HepG2 (cell line): Measurements from ENCODE around the gene RBFOX1. TPM values are rescaled to one million over a fixed set of nuclear protein-coding genes. Genes with fewer than 3 reads are reported as not detected.

ENCODE experiments used
- ATAC-seq: fragments of 200-7000 bp; cut with Tn5 transposase; 3 replicates; pipeline ENCODE4 v1.9.1; 2020; ENCODE audit warnings: mild to moderate bottlenecking, moderate library complexity
- BruUV-seq: library from RNA; stranded (reverse); fragments of 400-500 nt; replicated peaks from 2 replicates; lab custom pipeline; 2021; lab: Mats Ljungman, UMichigan
- CTCF ChIA-PET: fragments of 300-600 bp; formaldehyde crosslinking; extraction: SDS; loops from one replicate; lab custom pipeline; 2021; ENCODE audit warnings: low total read pairs, inconsistent platforms, low intra/inter-chr PET ratio; lab: Yijun Ruan, JAX
- POLR2A ChIA-PET: fragments of 350-600 bp; sonication (Branson Sonifier 250); formaldehyde crosslinking; loops from one replicate; lab custom pipeline; 2020; ENCODE audit warnings: antibody characterized with exemption, inconsistent platforms; lab: Yijun Ruan, JAX
- DNase-seq: peaks from one replicate; pipeline ENCODE4 v3.0.0-alpha.2; 2015; ENCODE audit warnings: low spot score
- FAIRE-seq: peaks from 3 replicates; lab custom pipeline; 2011; peaks lifted over from hg19 to GRCh38; lab: Jason Lieb, UNC
- H2AFZ ChIP-seq: one replicate; pipeline ENCODE4 v1.6.1; 2011; ENCODE audit warnings: low read length, inconsistent platforms
- H3K27ac ChIP-seq: fragments of 300-600 bp; 3 replicates; pipeline ENCODE4 v1.8.0; 2011; ENCODE audit warnings: mixed run types, mild to moderate bottlenecking, mixed read lengths, low read length, inconsistent platforms; ENCODE audit not compliant: insufficient read depth; ENCODE audit errors: extremely low read length
- H3K27me3 ChIP-seq, 2 experiments: fragments of 200-600 bp in 1 of 2; 2 replicates in 1 of 2; 3 replicates in 1 of 2; pipeline versions ENCODE4 v1.6.0 to v1.8.0; 2011; ENCODE audit warnings: low read length in 2 of 2, mild to moderate bottlenecking in 2 of 2, moderate library complexity in 2 of 2, inconsistent platforms in 1 of 2; ENCODE audit not compliant: insufficient read depth in 2 of 2, control insufficient read depth in 1 of 2
- H3K36me3 ChIP-seq, 2 experiments: fragments of 200-600 bp in 1 of 2; replicated peaks in 1 of 2; 2 replicates in 1 of 2; 3 replicates in 1 of 2; pipeline versions ENCODE4 v1.5.1 to v1.8.0; 2011; ENCODE audit warnings: low read length in 2 of 2, inconsistent platforms in 1 of 2; ENCODE audit not compliant: insufficient read depth in 2 of 2, control insufficient read depth in 1 of 2
- H3K4me1 ChIP-seq: 2 replicates; pipeline ENCODE4 v1.5.1; 2012; ENCODE audit warnings: low read length, inconsistent platforms; ENCODE audit not compliant: insufficient read depth
- H3K4me2 ChIP-seq: 2 replicates; pipeline ENCODE4 v1.6.0; 2011; ENCODE audit warnings: low read depth, low read length, inconsistent platforms
- H3K4me3 ChIP-seq, 3 experiments: fragments of 200-600 bp in 1 of 3; sonication (generic), shearing (Covaris generic) in 1 of 3; replicated peaks in 1 of 3; 2 replicates each; pipeline ENCODE4 v1.5.1; 2011 to 2016; ENCODE audit warnings: low read length in 3 of 3, inconsistent platforms in 2 of 3, low read depth in 2 of 3, mild to moderate bottlenecking in 2 of 3, control low read depth in 1 of 3, mixed read lengths in 1 of 3; ENCODE audit not compliant: insufficient read depth in 1 of 3
- H3K79me2 ChIP-seq: one replicate; pipeline ENCODE4 v1.6.1; 2011; ENCODE audit warnings: low read length, inconsistent platforms; ENCODE audit not compliant: insufficient read depth
- H3K9ac ChIP-seq: 2 replicates; pipeline ENCODE4 v1.6.0; 2011; ENCODE audit warnings: mild to moderate bottlenecking, low read depth, low read length, inconsistent platforms; ENCODE audit not compliant: insufficient read depth
- H3K9me3 ChIP-seq: 2 replicates; pipeline ENCODE4 v1.5.1; 2012; ENCODE audit warnings: mild to moderate bottlenecking, low read length
- H4K20me1 ChIP-seq: 2 replicates; pipeline ENCODE4 v1.6.0; 2011; ENCODE audit warnings: inconsistent platforms, mild to moderate bottlenecking, low read length, moderate library complexity; ENCODE audit not compliant: insufficient read depth
- CBX2 ChIP-seq, 2 experiments: fragments of 200-600 bp in 1 of 2; sonication (generic); formaldehyde crosslinking in 1 of 2; IDR thresholded peaks; 2 replicates each; pipeline versions ENCODE4 v1.7.0 to v1.8.1; 2018 to 2022; ENCODE audit warnings: low read depth in 2 of 2, low read length in 1 of 2, mild to moderate bottlenecking in 1 of 2, missing genetic modification reagents in 1 of 2
- HCFC1 ChIP-seq: fragments of 150-350 bp; IDR thresholded peaks from 2 replicates; pipeline ENCODE4 v1.6.1; 2014; ENCODE audit warnings: low read depth, low read length
- JUN ChIP-seq: sonication (generic); formaldehyde crosslinking; IDR thresholded peaks from 2 replicates; pipeline ENCODE4 v1.4.0; 2020; ENCODE audit warnings: mild to moderate bottlenecking, missing genetic modification reagents
- KDM5A ChIP-seq: fragments of 200-600 bp; sonication (generic); IDR thresholded peaks from 2 replicates; pipeline ENCODE4 v1.7.0; 2018; ENCODE audit warnings: antibody characterized with exemption, mild to moderate bottlenecking, low read length, borderline replicate concordance
- SSRP1 ChIP-seq: IDR thresholded peaks from 2 replicates; pipeline ENCODE4 v1.6.1; 2016; ENCODE audit warnings: control low read depth
- TAF1 ChIP-seq: sonication (generic); formaldehyde crosslinking; IDR thresholded peaks from 2 replicates; pipeline ENCODE4 v1.4.0; 2020; ENCODE audit warnings: missing genetic modification reagents
- YEATS2 ChIP-seq: sonication (generic); formaldehyde crosslinking; IDR thresholded peaks from 2 replicates; pipeline ENCODE4 v1.4.0; 2020; ENCODE audit warnings: missing genetic modification reagents, borderline replicate concordance
- ZNF24 ChIP-seq: fragments of 450-650 bp; IDR thresholded peaks from 2 replicates; pipeline ENCODE4 v1.6.1; 2017; ENCODE audit warnings: antibody characterized with exemption, mild to moderate bottlenecking
- ZNF740 ChIP-seq: sonication (generic); formaldehyde crosslinking; IDR thresholded peaks from 2 replicates; pipeline ENCODE4 v1.4.0; 2020; ENCODE audit warnings: missing genetic modification reagents
- ZNF788 ChIP-seq: sonication (generic); formaldehyde crosslinking; IDR thresholded peaks from 2 replicates; pipeline ENCODE4 v1.5.0; 2020; ENCODE audit warnings: mild to moderate bottlenecking, missing genetic modification reagents, borderline replicate concordance
- WGBS: methylation state at CpG from one replicate; pipeline ENCODE4 v1.1.6; 2017; ENCODE audit warnings: low lambda C conversion rate; 5-methylcytosine and 5-hydroxymethylcytosine counted together
- in situ Hi-C: cut with HindIII; loops from 2 replicates; pipeline ENCODE4 v1.10.0; 2017; ENCODE audit warnings: low pct_unique_long_range_greater_than_20kb; ENCODE audit not compliant: extremely low pct_ligation_motif_present
- intact Hi-C: fragments of 100-400 bp; cut with micrococcal nuclease; formaldehyde crosslinking; loops from one replicate; pipeline ENCODE4 v1.10.0; 2022; ENCODE audit not compliant: unreplicated experiment
- polyA plus RNA-seq, 8 experiments: library from polyadenylated mRNA; depleted of rRNA in 3 of 8; stranded (reverse) in 7 of 8; unstranded in 1 of 8; fragments of >200 nt; fragmentation: Illumina TruSeq in 4 of 8; extraction: Trizol in 4 of 8; gene quantifications; 2 replicates each; pipeline versions ENCODE4 v1.2.1 to v1.2.3, GENCODE V29; 2011 to 2016; ENCODE audit warnings: low read depth in 4 of 8, missing spikeins in 1 of 8, mixed read lengths in 1 of 8; ENCODE audit not compliant: insufficient read depth in 1 of 8
- total RNA-seq, 5 experiments: library from RNA; depleted of rRNA; stranded (reverse); fragments of >200 nt; fragmentation: Illumina TruSeq; extraction: Trizol; gene quantifications; 2 replicates each; pipeline ENCODE4 v1.2.3, GENCODE V29; 2016; ENCODE audit warnings: low read depth in 1 of 5
- TF ChIP-seq, protein P1 (sequence below): sonication (generic); formaldehyde crosslinking; IDR thresholded peaks from 2 replicates; pipeline ENCODE4 v1.4.0; 2020; ENCODE audit warnings: missing genetic modification reagents

RBFOX1 gene
- total and polyA plus RNA-seq, 2 of the 13 experiments (the other 11 are each of a cell fraction or from before 2014, with no cell fraction given): not detected

GRCh38 chr16:7703672-7704071, 371.0 kb downstream of the RBFOX1 start:
- FAIRE-seq (no peak), ATAC-seq (no peak), DNase-seq (no peak)
- Histone ChIP-seq H3K9me3 (peaks cover 75% of the 10 kb centered on the region), H2AFZ (no peak overlapping the region), H3K27me3 (no peaks in the 10 kb centered on the region), H3K4me2 (no peak overlapping the region), H3K79me2 (no peaks in the 10 kb centered on the region), H3K27ac (no peak overlapping the region), H4K20me1 (no peaks in the 10 kb centered on the region), H3K4me3 (no peak overlapping the region), H3K36me3 (no peaks in the 10 kb centered on the region), H3K9ac (no peak overlapping the region), H3K4me1 (no peaks in the 10 kb centered on the region)
- BruUV-seq: no TSS peak
- ChIA-PET CTCF (no interaction called here), POLR2A (no interaction called here)
- in situ Hi-C loops: no loop called here
- intact Hi-C loops: no loop called here
- TF ChIP-seq ZNF788 (no peak), CBX2 (IDR thresholded peaks at IDR 0.05; ENCODE audit: low read depth, low read length) (no peak), CBX2 (CRISPR knock-in tag; IDR thresholded peaks at IDR 0.05; ENCODE audit: low read depth) (no peak), TAF1 (CRISPR knock-in tag) (no peak), ZNF740 (CRISPR knock-in tag) (no peak), JUN (CRISPR knock-in tag) (no peak), HCFC1 (no peak), SSRP1 (CRISPR knock-in tag) (no peak), YEATS2 (CRISPR knock-in tag) (no peak), KDM5A (no peak), ZNF24 (no peak)
- TF ChIP-seq, protein P1, sequence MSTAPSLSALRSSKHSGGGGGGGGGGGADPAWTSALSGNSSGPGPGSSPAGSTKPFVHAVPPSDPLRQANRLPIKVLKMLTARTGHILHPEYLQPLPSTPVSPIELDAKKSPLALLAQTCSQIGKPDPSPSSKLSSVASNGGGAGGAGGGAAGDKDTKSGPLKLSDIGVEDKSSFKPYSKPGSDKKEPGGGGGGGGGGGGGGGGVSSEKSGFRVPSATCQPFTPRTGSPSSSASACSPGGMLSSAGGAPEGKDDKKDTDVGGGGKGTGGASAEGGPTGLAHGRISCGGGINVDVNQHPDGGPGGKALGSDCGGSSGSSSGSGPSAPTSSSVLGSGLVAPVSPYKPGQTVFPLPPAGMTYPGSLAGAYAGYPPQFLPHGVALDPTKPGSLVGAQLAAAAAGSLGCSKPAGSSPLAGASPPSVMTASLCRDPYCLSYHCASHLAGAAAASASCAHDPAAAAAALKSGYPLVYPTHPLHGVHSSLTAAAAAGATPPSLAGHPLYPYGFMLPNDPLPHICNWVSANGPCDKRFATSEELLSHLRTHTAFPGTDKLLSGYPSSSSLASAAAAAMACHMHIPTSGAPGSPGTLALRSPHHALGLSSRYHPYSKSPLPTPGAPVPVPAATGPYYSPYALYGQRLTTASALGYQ (CRISPR knock-in tag): no peak
- 37% methylated on average over 3 of the region's 3 CpGs for WGBS
